Measurements from ENCODE around the gene GPR65. TPM values are rescaled to one million over a fixed set of nuclear protein-coding genes. Genes with fewer than 3 reads are reported as not detected.

Gene GPR65
- total RNA-seq, 1 donor from 2014 or later = 0.57 TPM

DNA sequence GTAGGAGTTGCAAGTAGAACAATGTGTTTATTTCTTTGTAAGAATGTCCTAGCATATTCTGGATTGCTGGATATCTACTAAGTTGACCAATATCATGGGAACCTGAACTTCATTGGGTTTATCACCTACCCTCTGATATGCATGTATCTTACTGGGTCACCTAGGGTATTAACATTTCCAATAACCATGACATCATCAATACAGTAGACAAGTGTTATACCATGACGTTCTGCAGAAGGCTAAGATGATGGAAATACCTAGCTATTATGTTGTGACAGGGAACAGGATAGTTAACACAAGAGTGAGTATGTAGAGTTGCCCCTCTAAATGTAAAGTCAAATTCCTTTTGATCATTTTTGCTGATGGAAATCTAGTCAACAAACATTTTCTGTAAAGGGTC lies 26.0 kb downstream of the GPR65 start:
- DNase-seq (ENCODE audit: low spot score) = no peak
- intact Hi-C loops (cut with DNase I) = no loop called here

DNA sequence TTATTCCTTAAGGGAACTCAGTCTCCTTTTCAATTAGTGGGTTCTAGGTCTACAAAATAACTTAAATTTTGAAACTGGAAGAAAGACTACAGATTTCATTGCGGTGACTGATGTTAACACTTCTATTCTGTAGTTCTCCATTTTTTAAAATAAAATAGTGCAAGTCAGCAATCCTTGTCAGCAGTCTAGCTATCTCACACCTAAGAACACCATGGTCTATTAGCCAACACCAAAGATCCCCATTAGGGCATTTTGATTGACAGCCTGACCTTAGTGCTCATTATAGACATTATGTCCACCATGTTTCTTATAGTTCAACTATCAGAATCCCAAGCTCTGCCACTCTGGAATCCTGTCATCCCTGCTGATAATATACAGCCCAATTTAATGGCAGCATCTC lies 27.4 kb downstream of the GPR65 start:
- intact Hi-C loops (cut with DNase I) = no loop called here
- no peak for DNase-seq (ENCODE audit: low spot score)

DNA sequence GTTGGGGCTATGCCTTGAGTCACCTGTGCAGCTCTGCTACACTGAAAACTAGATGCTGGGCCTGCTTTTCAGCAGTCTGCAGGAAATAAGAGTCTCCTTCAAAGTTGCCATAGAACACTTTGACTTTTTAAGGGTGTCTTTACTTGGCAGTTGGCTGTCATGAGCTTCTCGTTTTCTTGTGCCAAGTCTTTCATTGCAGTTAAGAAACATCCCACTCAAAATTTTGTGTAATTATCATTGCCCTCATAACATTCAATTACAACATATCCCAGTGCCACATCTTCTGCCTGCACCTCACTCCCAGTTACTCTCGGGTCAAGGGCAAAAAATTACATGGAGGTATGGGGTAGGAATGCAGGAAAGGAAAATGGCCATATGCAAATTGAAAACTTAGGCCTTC lies 29.1 kb downstream of the GPR65 start:
- no peak for DNase-seq (ENCODE audit: low spot score)
- intact Hi-C loops (cut with DNase I) = no loop called here

DNA sequence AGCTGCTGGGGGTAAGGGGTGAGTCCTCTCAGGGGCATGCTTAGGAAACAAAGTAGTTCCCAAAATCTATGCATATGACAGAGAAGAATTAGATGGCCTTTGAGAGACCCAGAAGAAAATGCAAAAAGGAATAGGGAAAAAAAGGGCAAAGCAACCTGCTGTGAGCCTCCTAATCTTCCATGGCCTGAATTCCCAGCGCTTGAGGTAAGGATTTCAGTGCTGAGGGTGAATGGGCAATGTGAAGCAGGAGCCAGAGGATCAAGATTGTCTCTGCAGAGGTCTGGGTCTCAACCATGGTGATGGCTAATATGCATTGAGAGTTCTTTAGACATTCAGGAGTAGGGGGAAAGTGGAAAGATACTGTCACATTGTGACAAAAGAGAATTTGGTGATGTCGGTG lies 31.5 kb downstream of the GPR65 start:
- intact Hi-C loops (cut with DNase I) = no loop called here
- DNase-seq (ENCODE audit: low spot score) = no peak

DNA sequence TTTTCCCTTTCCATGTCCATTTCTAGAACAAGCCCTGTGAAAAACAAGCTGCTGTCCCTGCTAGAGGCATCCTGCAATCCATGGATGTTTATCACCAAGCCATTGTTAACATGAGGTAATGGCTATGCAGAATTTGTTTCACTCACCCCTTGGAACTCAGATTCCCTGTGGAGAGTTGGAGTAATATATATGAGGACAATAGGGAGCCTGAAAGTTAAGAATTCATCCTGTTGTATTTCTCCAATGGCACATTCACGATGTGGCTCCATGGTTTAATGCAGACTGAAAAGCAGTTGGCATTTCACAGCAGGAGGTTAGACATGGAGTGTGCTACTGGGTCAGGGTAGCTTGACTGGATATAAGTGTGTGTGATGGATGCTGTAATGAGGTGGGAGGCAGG lies 32.4 kb downstream of the GPR65 start:
- no peak for DNase-seq (ENCODE audit: low spot score)
- intact Hi-C loops (cut with DNase I) = no loop called here

DNA sequence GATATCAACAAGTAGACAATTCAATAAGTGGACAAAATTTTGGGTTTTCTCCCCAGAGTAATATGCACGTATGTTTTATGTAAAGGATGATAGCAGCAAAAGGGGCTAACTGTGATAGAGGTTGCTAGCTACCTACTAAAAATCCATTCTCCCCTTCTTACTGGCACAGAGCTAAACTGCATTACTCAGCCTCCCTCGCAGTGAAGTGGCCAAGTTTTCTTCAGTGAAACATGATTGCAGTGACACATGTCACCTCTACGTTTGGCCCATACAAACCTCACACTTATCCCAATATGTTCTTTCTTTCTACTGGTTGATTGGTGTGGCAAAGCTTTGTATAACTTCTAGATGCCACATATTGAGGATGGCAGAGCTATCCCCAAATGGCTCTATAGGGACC lies 34.3 kb downstream of the GPR65 start:
- DNase-seq (ENCODE audit: low spot score) = no peak
- intact Hi-C loops (cut with DNase I) = no loop called here

DNA sequence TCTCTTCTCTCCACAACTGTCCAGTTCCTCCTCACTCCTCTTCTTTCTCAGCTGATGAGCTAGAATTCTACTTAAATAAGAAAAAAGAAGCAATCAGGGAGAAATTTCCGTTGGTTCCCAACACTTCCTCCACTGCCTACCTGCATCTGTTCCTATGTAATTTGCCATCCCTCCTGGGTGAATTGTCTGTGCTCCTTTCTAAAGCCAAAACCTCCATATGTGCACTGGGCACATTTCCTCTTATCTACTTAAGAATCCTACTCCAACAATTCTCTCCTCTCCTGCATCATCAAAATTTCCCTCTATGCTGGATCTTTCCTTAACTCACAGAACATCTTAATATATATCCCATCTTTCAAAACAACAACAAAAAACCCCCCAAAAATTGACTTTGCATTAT lies 35.2 kb downstream of the GPR65 start:
- intact Hi-C loops (cut with DNase I) = no loop called here
- no peak for DNase-seq (ENCODE audit: low spot score)

DNA sequence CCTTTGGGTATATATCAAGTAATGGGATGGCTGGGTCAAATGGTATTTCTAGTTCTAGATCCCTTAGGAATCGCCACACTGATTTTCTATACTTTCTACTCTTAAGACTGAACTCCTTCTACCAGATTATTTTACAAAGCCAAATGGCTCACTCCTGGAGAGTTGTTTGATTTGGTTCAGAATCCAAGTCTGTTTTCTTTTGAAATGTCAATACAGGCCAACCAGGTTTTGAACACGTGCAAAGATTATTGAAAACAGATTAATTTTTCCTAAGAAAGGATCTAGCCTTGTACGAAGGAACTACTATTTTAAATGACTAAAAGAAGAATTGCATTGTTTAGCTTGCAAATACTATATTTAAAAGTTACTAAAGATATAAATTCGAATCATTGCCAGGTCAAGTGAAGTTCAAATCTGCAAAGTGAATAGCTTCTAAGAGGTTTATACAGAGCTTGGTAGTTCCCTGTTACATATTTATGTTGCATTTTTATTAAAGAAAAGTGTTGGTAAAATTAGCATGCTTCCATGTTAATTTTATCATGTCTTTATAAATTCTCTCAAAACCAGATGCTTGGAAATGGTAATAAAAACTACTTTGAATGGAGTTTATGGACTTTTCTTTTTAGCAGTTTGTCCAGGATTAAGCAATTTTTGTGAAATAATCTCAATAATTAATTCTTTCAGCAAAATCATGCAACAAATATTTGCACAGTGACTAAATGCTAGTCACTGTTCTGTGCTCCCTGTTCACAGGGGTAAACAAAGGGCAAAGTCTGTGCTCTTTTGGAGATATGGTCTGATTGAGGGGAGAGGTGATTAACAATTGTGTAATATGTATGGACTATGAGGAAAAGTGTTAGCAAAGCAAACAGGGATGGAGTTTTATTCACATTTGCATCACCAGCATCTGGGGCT lies 38.9 kb downstream of the GPR65 start:
- intact Hi-C loops (cut with DNase I) = no loop called here
- no peak for DNase-seq (ENCODE audit: low spot score)

DNA sequence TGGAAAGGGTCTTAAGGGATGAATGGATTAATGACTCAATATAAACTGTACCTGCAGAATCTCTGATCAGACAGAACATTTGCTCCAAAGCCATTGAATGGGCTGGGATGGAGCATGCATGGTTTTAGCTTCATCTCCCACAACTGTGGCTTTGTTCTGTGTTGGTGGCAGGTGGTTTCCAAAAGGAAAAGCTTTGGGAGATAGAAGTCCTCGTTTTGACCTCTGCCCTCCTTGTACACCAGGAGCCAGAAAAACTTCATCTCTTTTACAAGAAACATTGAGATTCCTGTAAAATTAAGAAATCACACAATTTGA lies 39.5 kb downstream of the GPR65 start:
- intact Hi-C loops (cut with DNase I) = no loop called here
- no peak for DNase-seq (ENCODE audit: low spot score)

DNA sequence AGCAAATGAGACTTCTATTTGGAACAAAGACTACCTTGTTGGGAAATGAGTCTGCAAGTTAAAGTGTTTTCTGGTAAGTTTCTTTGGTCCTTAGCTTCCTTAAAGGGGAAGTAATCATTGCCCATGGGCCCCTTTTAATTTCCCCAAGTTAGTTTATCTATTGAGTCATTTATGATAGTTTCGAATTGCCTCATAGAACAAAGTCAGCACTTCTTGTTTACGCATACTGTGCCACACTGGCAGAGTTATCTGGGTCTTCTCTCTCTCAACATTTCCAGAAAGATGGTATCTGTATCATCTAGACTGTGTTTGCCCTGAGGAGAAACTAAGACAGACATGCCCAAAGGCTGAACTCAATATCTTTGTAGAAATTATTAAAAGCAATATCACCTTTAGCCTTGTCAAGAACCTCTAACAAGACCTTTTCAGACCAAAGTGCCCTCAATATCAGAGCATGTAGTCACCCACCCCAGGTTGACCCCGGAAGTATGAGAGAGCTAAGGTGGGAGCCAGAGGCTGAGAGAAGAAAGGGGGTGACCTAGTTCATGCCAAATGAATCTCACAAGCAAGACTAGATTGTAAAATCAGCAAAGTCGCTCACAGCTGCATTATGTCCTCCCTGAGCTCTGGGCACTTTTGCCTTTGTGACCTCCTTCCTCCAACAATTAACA lies 40.0 kb downstream of the GPR65 start:
- intact Hi-C loops (cut with DNase I) = no loop called here
- no peak for DNase-seq (ENCODE audit: low spot score)

DNA sequence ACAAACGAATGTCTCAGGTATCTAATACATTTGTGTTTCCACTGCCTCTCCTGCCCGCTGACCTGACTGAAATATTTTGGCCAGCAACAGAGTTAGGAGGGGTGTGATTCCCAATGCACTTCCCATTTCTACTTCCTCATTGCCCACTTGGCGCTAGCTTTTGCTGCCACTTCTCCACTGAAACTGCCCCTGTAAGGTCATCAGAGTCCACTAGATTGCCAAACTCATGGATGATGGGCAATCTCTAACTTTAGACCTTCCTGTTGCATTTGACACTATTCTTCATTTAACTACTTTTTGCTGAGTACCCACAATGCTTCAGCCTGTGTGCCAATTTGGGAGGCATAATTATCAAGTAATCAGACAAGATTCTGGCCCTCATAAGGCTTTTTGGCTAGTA lies 40.8 kb downstream of the GPR65 start:
- DNase-seq (ENCODE audit: low spot score) = no peak
- intact Hi-C loops (cut with DNase I) = no loop called here

DNA sequence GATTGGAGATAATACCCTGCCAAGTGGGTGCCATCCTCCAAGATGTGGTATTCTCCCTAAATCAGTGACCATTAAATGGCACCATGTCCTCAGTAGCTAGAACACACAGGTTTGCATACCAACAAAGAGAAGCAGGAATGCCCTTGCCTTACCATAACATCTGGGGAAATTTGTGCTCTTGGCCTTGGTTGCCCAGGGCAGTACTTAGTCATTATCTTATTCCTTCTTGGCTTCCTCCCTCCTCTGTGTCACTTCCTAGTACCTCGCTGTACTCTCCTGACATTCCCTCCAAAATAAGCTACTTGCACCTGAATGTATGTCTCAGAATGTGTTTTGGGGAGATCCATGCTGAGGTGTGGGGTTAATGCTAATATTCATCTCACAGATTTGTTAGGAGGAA lies 43.4 kb downstream of the GPR65 start:
- intact Hi-C loops (cut with DNase I) = no loop called here
- no peak for DNase-seq (ENCODE audit: low spot score)

DNA sequence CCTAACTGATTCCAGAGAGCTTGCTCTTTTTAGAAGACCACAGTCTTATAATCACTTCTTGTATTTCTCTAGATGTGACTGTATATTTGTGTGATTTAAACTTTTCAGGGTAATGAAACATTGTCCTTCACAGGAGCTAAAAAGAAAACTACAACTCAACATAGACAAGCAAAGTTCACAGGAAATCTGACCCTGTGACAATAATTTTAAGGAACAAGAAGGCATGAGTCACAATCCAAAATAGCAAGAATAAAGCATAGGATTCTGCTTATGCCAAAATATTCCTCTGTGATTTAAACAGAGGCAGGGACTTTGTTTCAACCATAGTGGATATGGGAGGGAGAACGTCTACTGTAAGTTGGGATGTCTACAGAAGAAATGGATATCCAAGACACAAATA lies 44.3 kb downstream of the GPR65 start:
- DNase-seq (ENCODE audit: low spot score) = no peak
- intact Hi-C loops (cut with DNase I) = no loop called here

DNA sequence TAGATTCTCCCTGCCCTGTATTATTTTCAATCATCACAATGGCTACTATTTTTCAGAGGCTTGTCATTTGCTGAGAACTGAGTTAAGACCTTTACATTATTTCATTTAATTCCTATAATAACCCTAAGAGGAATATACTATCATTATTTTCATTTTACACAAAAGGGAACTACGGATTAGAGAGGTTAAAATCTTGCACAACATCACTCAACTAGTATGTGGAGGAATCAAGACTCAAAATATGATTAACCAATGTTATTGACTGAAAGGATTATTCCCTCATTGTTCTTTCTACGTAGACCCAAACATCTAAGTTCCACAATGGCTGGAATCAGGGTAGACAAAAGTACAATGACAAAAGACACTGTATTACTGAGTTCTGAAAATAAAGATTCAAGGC lies 45.0 kb downstream of the GPR65 start:
- no peak for DNase-seq (ENCODE audit: low spot score)
- intact Hi-C loops (cut with DNase I) = no loop called here

DNA sequence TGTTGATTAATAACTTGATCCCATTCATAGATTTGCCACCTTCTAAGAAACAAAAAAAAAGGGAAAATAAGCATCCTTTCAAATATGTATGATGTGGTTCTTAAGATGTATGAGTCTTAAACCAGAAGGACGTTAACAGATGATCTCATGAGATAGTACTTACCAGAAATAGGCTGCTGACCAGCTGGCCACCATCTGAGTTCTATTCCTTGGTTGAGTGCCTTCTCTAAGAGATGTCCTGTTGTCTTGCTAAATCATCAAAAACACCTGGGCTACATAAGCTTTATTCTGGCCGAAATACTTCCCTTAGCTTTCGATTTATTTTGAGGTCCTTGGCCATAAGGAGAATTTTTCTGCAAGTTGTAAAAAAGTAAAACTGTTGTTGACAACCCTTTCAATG lies 55.6 kb downstream of the GPR65 start:
- no peak for DNase-seq (ENCODE audit: low spot score)
- intact Hi-C loops (cut with DNase I) = no loop called here

DNA sequence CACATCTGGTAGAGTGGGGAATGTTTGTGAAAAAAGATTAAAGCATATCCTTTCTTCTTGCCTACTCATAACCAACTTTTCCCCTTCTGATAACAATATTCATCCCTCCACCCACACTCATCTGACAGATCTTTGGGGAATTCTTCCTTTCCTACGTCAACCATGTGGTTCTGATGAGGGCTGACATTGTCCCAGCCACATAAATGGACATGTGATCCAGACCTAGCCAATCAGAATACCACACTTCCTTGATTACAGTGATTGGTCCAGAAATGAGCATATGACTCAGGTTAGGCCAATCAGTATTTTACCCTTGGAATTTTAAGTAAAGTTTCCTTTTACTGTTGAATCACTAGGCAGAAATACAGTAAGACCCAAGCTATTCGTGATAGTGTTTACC lies 58.9 kb downstream of the GPR65 start:
- intact Hi-C loops (cut with DNase I) = no loop called here
- no peak for DNase-seq (ENCODE audit: low spot score)

Other genes with a start within 250 kb of the GPR65 start
- gene GALC, start 12.0 kb upstream of the GPR65 start, total RNA-seq = 13.9 TPM

All from cardiac septum (tissue), 1 donor.